D341Med (cell line): ENCODE data around the gene HTR1D.

ENCODE experiments used
- DNase-seq: peaks from one replicate; pipeline ENCODE4 v3.0.0; 2012; ENCODE audit warnings: low spot score

HTR1D gene

GRCh38 chr1:23150125-23150524 is 67.2 kb downstream of the HTR1D start:
- no peak for DNase-seq

GRCh38 chr1:23149114-23149513 is 68.2 kb downstream of the HTR1D start:
- DNase-seq, result no peak

- no peak for DNase-seq
Measured at GRCh38 chr1:23148084-23148483, 69.2 kb downstream of the HTR1D start.
